Measurements from ENCODE around the gene IL1R2.

IL1R2 gene

GRCh38 chr2:102020596-102021170 lies 28.9 kb downstream of the IL1R2 start:
- DNase-seq (ENCODE audit: low read depth): no peak

- DNase-seq (ENCODE audit: low read depth): no peak
Measured at GRCh38 chr2:102021779-102022178, 30.0 kb downstream of the IL1R2 start.

DNA sequence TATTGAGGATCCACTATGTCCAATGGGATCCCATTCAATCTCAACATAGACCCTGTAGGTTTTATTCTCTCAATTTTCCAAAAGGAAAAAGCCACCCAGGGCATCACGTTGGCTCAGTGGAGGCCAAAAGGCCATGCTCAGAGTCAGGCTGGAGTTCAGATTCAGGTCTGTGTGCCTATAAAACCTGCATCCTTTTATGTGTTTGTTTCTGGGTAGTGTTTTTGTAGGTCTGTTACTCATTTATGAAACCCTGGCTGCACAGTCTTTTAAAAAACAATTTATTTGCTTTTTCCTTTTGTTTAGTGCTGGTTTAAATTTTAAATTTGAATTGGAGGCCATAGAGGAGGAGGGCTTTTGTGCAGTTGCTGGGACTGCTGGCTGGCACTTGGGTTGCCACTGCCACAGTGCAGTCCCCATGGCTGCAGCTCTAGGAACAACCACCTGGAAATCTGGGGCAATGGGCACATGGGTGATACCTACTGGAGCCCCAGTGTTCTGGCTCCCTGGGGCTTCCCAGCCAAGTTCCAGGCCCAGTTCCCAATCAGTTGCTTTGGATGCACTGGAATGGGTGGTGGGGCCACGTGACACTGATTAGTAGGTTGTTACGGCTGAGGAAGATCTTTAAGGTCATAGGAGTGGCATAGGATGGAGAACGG lies 31.3 kb downstream of the IL1R2 start:
- no peak for DNase-seq (ENCODE audit: low read depth)

GRCh38 chr2:102024410-102024809 lies 32.6 kb downstream of the IL1R2 start:
- no peak for DNase-seq (ENCODE audit: low read depth)

- peak; percentile 58 for DNase-seq (ENCODE audit: low read depth)
Measured at GRCh38 chr2:102025016-102025501, 33.3 kb downstream of the IL1R2 start.

DNA sequence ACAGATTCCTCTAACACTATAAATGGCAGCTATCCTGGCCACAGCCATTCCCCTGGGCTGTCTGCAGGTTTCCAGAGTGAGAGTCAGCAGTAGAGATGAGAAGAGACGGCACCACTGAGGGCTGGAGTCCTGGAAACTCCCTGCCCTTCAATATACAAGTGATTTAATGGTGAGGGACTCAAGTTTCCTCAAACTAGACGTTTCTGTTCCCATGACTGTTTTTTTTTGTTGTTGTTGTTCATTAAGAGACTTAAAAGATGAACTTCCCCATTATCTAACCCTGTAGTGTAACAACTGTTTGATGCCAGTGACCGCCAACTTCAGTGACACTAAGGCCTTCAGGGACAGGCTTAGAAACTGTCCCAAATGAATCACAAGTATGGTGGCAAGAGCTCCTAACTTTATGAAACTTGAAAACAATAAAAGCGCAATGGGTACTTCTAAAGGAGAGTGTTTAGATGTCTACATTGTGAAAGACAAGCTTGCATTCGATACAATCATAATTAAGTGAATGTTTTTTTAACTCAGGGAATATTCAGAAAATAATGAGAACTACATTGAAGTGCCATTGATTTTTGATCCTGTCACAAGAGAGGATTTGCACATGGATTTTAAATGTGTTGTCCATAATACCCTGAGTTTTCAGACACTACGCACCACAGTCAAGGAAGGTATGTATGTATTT lies 34.0 kb downstream of the IL1R2 start:
- DNase-seq (ENCODE audit: low read depth): no peak

DNA sequence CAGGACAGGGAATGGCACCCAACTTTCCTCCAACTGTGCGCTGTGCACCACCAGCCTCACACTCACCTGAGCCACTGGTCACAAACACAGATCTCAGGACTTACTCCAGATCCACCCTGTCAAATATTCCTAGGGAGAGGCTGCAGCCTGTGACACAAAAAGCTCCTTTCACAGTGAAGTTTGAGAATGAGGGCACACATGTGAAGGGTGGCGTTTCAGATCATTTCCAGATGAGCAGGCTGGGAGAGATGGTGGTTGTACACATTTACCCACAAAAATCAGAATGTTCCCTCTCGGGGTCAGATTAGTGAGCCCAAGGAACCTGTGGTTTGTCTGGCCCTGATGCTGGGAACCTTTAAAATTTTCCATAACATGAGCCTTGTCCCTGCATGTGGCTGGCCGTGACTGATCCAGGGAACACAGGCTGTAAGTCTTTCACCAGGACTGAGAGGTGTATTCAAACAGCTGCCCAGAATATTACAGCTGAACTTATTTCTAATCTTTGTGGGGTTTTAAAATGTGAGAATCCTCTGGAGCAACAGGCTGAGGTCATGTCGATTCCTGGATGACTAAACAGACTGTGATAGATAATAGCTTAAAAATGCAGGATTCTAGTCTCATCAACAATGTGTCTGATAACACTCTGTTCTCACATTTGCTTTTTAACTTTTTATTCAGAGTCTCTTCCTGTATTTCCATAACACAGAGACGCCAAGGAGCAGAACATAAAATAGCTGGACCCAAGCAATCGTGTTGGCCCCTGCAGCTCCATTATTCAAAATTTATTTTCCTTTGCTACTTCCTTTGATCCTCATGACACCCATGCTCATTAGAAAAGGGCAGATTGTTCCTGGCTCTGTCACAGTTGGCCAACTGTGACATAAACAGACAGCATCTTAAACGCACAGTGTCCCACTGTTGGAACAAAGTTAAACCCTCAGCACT lies 35.5 kb downstream of the IL1R2 start:
- peak; percentile 81 for DNase-seq (ENCODE audit: low read depth)

DNA sequence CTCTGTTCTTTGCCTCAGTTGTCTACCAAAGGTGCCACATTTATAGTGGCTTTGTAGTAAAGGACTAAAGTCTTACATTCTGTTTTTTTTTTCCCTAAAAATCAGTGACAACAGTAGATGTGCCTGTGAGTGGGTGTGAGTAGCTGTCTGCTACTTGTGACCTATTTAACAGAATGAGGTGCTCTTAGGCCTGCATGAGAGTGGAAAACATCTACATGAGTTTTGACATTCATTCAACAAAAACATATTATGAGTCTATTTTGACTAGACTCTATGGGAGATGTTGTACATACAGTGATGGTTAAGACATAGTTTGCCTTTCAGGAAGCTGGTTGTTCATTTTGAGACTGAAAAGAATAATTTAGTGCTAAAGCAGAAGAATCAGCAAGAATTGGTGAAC lies 36.7 kb downstream of the IL1R2 start:
- no peak for DNase-seq (ENCODE audit: low read depth)

GRCh38 chr2:102029405-102029804 lies 37.6 kb downstream of the IL1R2 start:
- no peak for DNase-seq (ENCODE audit: low read depth)

GRCh38 chr2:102029952-102030351 lies 38.2 kb downstream of the IL1R2 start:
- no peak for DNase-seq (ENCODE audit: low read depth)

DNA sequence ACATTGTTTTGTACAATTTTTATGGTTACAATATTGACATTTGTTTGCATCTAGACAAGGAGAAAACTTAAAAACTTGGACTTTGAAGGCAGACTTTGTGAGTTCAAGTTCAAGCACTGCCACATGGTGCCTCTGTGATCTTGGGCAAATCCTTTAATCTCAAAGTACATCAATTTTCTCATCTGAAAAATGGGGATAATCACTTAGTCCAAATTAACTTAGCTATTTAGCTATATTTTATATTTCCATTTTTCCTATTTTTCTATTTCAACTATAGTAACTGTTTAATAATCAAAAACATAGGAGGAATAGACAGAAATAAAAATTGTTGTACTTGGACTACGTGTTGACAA lies 38.7 kb downstream of the IL1R2 start:
- no peak for DNase-seq (ENCODE audit: low read depth)

GRCh38 chr2:102030855-102031527 lies 39.2 kb downstream of the IL1R2 start:
- DNase-seq (ENCODE audit: low read depth): no peak

- no peak for DNase-seq (ENCODE audit: low read depth)
Measured at GRCh38 chr2:102032368-102033030, 40.7 kb downstream of the IL1R2 start.

DNA sequence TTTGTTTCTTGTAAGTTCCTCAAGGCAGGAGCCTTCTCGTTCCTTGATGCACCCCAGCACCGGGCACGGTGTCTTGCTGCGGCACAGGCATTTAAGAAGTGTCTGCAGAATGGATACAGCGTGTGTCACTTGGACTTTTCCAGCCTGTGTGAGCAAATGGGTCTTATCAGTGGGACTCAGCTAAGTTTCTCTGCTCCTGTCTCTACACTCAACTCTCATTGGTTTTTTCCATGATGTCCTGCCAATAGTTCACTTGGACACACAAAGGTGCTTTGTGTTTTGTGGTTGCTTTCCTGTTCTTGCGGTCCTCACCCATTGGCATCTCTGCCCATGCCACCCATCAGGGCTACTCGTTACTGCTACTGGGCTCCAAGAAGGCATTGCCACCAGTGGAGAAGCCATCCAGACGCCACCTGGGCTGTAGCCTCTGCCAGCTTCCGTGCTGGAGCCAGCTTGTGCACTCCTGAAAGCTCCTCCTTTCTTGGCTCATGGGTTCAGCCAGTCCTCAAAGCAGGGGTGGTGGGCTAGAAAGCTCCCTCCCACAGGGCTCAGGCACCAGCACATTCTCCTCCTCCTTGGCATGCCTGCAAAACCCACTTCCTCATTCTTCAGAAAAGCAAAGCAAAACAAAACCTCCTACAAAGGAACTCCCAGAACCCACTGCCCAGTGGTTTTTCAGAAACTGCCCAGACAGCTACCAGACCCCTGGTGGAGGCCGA lies 41.4 kb downstream of the IL1R2 start:
- DNase-seq (ENCODE audit: low read depth): no peak

GRCh38 chr2:102033750-102034682 lies 42.3 kb downstream of the IL1R2 start:
- DNase-seq (ENCODE audit: low read depth): no peak

DNA sequence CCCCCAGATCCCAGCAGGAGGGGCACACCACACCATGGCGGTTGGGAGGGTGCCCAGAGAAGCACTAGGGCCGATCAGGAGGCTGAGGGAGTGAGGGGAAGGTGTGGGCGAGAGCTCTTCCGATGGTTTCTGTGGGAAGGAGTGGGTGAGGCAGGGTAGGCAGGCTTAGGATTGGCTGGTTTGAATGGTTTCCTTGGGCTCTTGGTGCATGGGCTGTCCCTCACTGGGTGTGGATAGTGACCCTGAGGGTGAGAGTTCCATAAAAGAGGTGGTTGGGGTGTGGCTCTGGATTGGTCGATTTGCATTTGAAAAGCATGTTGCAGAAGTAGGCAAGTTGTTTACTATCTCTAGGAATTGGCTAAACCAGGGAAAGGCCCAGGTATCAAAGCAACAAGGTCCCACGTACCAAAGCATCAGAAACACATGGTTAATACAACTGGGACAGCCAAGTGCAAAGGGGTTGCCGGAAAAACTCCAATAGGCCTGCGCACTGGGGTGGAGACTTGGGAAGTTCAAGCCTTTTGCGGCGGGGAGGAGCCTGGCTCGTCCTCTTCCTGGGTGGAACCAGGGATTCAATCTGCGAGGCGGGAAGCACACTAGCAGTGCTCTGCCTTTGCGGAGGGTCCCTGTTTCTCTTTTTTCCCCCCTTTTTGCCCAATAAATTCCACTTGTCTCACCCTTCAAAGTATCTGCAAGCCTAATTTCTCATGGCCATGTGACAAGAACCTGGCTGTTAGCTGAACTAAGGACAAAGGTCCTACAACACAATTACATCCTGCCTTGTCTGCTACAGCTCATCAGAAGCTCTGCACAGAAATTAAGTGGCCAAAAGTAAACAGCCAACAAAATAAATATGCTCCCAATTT lies 43.2 kb downstream of the IL1R2 start:
- no peak for DNase-seq (ENCODE audit: low read depth)

- DNase-seq (ENCODE audit: low read depth): peak; percentile 68
Measured at GRCh38 chr2:102037681-102038080, 45.9 kb downstream of the IL1R2 start.

- DNase-seq (ENCODE audit: low read depth): no peak
Measured at GRCh38 chr2:102040229-102040628, 48.5 kb downstream of the IL1R2 start.

All from GM04503 (cell line).